H54 (cell line): ENCODE results near the gene CYP2J2.
"Not testable (repeated sequence)": the region's sequence is repeated elsewhere in the genome, so short reads cannot be mapped to it uniquely, and the experiment has no call there.

Experiments used
- DNase-seq: peaks from one replicate; pipeline ENCODE4 v3.0.0; 2011; ENCODE audit warnings: low spot score, mixed read lengths; ENCODE audit not compliant: insufficient read length
- FAIRE-seq: peaks from 3 replicates; lab custom pipeline; 2011; peaks lifted over from hg19 to GRCh38; lab: Jason Lieb, UNC
- POLR2A ChIP-seq: IDR thresholded peaks from 2 replicates; pipeline ENCODE4 v1.6.1; 2011; ENCODE audit warnings: low read depth, mild to moderate bottlenecking, low read length

Gene CYP2J2

DNA sequence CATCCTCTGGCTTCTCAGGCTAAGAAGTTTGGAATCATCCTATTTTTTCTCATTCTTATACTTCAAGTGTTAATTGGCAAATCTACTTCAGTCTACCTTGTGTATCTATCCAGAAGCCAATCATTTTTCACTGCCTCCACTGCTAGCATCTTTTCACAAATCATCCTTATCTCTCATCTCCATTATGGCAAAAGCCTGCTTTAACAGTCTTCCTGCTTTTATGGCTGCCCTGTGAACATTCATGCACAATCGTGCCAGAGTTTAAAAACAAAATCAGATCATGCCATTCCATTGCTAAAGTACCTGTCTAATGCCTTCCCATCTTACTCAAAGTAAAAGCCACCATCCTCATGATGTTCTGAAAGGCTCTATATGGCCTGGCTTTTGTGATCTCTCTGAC is 19.2 kb upstream of the CYP2J2 start:
- DNase-seq (no peak), FAIRE-seq (no peak)
- no peak for TF ChIP-seq POLR2A

DNA sequence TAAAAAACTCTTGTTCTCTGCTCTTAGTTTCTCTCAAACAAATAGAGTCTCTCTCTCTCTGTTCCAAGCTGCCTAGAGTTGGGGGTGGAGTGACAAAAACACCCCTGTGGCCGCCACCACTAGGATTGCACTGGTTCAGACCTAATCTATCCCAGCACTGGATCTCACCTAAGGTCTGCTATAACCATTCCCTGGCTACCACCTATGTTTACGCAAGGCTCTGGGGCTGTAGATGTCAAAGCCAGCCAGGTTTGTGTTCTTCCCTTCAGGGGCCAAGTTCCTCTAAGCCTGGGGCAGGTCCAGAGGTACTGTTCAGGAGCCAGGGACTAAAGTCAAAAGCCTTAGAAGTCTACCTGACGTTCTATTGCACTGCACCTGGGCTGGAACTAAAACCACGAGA is 12.8 kb upstream of the CYP2J2 start:
- TF ChIP-seq POLR2A, result no peak
- FAIRE-seq, result no peak

DNA sequence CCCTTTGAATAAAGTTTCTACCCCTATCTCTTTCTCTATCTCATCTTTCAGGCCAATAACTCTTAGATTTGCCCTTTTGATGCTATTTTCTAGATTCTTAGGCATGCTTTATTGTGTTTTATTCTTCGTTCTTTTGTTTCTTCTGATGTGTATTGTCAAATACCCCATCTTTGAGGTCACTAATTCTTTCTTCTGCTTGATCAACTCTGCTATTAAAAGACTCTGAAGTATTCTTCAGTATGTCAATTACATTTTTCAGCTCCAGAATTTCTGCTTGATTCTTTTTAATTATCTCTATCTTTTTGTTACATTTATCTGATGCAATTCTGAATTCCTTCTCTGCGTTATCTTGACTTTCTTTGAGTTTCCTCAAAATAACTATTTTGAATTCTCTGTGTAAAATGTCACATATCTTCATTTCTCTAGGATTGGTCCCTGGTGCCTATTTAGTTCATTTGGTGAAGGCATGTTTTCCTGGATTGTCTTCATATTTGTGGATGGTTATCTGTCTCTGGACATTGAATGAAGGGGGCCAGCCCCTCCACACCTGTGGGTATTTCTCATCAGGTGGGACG is 11.2 kb upstream of the CYP2J2 start:
- no peak for DNase-seq
- no peak for FAIRE-seq
- TF ChIP-seq POLR2A, result no peak

More for the DNA sequence above, 12.8 kb upstream of the CYP2J2 start:
- no peak for DNase-seq

DNA sequence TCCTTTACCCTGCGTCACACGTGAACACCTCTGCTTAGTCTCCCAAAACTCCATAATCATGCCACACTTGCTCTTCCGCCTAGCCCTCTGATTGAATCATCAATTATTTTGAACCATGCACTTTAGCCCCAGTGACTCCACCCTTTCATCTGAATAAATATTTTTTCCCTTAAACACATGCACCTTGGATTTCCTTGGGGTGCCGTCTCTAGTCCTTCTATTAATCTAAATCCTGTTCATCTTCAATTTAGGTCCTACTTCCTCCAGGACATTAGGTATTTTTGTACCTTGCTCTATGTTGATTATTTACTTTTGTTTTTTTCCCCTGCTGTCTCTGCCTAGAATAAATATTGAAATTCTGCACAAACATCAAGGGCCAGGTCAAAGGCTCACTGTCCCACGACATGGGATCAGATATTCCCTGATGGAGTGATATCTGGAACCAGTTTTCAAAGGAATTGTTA is 9.8 kb upstream of the CYP2J2 start:
- DNase-seq, result no peak
- FAIRE-seq, result no peak

DNA sequence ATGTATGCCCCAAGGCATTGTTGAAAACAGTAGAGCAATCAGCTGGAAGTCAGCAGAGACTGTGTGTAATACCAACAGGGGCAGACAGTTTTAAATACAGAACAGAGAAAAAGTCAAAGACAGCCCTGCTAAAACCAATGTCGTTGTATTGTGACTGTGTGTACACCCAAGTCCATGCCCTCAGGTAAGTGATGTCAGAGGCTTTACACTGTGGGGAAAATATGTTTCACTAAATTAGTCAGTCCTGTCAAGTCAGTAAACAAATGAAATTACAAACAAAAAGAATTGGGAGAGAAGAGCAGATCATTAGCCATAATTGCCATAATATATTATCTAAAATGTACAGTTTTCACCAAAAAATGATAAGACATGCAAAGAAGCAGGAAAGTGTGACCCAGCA is 2.4 kb upstream of the CYP2J2 start:
- FAIRE-seq (no peak), DNase-seq (no peak)
- TF ChIP-seq POLR2A, result no peak

More for the DNA sequence above, 9.8 kb upstream of the CYP2J2 start:
- TF ChIP-seq POLR2A, result no peak

DNA sequence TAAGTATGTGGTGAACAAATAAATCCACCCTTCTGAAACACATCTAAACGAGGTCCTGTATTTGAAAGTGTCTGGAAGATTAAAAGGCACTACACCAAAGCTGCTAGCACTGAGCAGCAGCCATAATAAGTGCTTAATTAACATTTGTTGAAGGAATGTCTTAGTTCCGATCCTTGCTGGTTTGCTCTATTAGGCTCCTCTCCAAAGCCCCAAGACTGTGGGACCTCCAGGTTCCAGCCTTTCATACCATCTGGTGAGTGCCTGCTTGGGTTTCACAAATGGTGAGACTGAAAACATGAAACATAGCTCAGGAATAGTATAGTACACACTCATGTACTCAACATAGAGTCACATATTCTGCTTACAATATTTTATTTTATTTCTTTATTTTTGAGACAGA is 640 bp upstream of the CYP2J2 start:
- no peak for DNase-seq
- no peak for FAIRE-seq
- no peak for TF ChIP-seq POLR2A

DNA sequence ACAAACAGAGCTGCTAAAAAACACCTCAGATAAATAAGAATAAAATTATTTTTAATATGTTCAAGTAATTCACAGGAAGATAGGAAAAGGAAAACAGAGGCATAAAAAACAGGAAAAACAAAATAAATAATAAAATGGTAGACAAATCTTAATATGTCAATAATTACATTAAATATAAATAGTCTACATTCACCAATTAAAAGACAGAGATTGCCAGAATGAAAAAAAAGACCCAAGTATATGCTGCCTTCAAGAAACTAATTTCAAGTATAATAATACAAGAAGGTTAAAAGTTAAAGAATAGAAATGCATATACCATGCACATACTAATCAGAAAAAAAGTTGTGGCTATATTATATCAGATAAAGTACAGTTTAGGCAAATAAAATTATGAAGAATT is 1.9 kb downstream of the CYP2J2 start:
- TF ChIP-seq POLR2A, result no peak
- DNase-seq, result no peak
- no peak for FAIRE-seq

DNA sequence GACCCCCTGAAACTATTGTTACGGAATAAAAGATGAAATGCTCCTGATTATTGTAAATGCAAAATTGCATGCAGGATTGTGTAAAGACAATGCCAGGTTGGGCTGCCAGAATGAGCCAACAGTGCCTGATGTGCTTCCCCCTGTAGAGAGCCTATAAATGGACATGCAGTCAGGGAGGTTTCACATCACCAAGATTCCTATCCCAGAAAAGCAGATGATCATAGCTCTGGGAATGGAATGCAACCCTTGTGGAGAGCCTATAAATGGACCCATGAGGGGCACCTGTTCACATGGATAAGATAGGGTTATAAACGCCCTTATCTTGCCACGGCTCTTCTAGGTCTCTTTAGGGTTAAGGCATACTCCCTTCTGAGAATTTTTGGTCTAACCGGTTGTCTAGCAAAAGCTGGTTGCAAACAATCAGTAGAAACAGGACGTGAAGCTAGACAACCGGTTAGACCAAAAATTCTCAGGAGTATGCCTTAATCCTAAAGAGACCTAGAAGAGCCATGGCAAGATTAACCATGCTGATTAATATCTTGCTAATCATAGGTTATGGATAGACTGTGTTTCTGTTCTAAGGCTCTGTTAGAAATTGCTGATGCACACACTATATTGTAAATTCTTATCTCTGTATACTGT is 5.2 kb downstream of the CYP2J2 start:
- DNase-seq, FAIRE-seq: not testable (repeated sequence)

DNA sequence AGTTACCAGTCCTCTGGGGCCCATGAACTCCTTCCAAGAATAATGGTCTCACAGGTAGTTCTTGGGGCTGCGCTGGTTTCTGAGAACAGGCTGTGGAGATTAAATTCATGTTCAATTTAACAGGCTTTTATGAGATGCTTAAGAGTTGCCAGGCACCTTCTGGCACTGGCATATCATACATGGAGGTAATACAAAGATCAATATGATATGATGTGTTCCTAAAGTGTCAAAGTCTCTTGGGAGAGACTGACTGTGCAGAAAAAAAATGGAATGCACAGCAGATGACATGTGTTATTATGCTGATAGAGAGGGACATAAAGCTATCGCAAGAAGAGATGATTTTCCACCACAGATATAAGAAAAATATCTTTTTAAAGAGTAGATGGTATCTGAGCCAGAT is 6.8 kb downstream of the CYP2J2 start:
- no peak for DNase-seq
- no peak for TF ChIP-seq POLR2A
- no peak for FAIRE-seq

DNA sequence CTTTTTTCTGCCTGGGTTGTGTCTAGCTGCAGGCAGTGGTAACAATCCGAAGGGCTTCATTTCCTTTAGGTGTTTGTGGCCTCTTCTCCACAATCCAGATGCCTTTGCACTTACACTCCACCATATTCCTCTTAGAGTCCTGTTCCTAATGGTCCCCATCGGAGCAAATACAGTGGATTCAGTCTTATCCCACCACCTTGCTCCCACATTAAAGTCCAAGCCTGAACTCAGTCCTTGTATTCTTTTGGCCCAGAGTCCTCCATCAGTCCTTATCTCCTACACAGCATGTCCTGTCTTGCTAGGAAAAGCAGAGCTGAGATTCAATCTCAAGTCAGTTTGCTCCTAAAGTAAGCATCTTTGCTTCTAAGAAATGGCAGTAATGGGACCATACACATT is 8.8 kb downstream of the CYP2J2 start:
- no peak for FAIRE-seq
- TF ChIP-seq POLR2A, result no peak
- DNase-seq, result no peak

DNA sequence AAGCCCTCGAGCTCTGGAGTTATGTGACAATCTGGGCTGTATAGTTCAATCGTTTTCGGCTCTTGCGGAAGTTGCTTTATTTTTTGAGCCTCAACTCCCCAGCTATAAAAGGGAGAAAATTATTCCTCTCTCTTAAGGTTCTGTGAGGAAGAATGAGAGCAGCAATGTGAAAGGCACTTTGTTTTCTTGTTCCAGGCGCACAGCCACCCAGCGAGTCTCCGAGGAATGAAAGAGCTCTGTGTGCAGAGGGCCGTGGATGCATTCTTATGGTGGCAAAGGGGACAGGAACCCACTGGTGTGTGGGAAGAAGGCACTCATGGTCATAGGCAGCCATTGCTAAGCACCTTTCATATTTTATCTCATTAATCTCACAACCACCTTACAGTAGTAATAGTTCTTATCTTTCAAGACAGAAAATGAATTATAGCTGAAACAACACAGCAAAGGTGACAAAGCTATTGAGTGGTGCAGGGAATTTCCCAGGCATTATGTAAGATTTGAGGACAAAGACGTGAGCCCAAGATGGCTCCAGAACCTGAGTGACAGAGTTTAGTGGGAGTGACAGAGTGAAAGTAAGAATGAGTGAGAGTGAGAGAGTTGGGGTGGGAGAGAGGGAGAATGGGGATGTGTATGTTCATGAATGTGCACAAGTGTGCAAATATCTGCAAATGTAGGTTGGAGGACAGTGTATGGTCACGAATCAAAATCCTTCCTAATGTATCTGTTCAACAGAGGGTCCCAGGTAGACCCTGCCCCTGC is 9.4 kb downstream of the CYP2J2 start:
- no peak for DNase-seq
- no peak for TF ChIP-seq POLR2A
- FAIRE-seq, result no peak

DNA sequence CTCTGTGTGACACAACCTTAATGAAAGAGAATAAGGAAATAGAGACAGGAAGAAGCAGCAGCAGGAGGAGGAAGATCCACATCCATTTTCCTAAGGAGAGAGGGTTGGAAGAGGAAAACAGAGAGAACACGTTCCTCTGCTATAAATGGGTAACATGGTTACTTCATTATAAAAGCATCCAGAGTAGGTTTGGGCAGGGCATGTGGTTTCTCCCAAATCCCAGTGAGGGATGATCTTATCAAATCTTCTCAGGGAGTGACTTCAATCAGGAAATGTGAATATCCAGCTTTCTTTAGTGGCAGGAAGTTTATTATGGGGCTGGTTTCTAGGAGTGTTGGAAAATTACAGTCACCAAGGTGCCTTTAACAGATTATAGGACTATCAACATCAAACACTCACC is 11.1 kb downstream of the CYP2J2 start:
- DNase-seq (no peak), FAIRE-seq (no peak)
- TF ChIP-seq POLR2A, result no peak

DNA sequence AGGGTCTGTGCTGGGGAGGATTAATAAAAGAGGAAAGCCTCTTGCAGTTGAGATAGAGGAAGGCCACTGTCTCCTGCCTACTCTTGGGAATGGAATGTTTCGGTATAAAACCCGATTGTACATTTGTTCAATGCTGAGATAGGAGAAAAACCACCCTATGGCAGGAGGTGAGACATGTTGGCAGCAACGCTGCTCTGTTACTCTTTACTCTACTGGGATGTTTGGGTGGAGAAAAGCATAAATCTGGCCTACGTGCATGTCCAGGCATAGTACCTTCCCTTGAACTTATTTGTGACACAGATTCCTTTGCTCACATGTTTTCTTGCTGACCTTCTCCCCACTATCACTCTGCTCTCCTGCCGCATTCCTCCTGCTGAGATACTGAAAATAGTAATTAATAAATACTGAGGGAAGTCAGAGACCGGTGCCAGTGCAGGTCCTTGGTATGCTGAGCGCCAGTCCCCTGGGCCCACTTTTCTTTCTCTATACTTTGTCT is 11.7 kb downstream of the CYP2J2 start:
- FAIRE-seq, DNase-seq: not testable (repeated sequence)

DNA sequence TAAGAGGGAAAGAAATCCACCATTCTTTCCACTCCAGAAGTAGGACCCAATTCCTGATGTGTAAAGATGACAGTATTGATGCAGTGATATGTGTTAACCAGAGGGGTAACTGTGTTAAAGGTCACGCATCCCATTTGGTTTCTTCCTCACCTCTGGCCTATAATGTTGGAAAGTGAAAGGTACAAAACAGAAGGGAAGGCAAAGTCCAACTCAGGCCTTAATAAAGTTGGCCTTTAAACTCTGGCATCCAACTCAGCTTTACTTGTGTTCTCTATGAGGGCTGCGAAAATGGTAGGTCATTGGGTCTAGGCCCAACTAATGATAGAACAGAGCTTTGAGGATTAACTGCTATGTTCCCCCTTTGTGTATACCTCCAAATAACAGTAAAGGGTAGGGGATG is 17.9 kb downstream of the CYP2J2 start:
- FAIRE-seq (no peak), DNase-seq (no peak)
- no peak for TF ChIP-seq POLR2A
